KOPT-K1 (cell line): ENCODE data around the gene KCNH3.

ENCODE experiments used
- H3K27ac ChIP-seq: fragments of 200-600 bp; sonication (generic); 2 replicates; pipeline ENCODE4 v1.5.1; 2016; ENCODE audit warnings: antibody characterized with exemption, mild to moderate bottlenecking, low read depth, low read length; ENCODE audit not compliant: poor library complexity, severe bottlenecking
- H3K36me3 ChIP-seq: fragments of 200-600 bp; sonication (generic); 2 replicates; pipeline ENCODE4 v1.5.1; 2017; ENCODE audit warnings: antibody characterized with exemption, mild to moderate bottlenecking, low read length, moderate library complexity; ENCODE audit not compliant: insufficient read depth
- H3K9me3 ChIP-seq: fragments of 200-600 bp; sonication (generic); 2 replicates; pipeline ENCODE4 v1.5.1; 2017; ENCODE audit warnings: antibody characterized with exemption, low read length, mild to moderate bottlenecking; ENCODE audit not compliant: insufficient read depth, poor library complexity, severe bottlenecking

The KCNH3 gene

DNA sequence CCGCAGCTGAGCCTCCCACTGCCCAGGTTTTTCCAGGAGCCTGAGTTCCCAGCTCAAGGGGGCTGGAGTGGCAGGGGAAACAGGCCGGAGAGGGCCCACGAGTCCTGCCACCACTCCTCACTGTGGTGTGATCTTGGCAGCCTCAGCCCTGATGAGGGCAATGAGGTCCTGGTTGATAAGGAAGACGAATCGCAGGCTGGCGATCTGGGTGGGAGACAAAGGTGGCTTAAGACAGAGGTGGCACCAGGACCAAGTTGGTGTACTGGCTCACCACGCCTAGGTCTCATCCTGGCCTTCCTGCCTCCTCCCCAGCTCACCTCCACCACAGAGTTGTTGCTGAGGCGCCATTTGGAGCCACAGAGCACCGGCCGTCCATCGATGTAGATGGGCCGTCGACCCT, 19.7 kb downstream of the KCNH3 start:
- Histone ChIP-seq H3K27ac (no peak overlapping the region), H3K9me3 (no peaks in the 10 kb centered on the region), H3K36me3 (peaks cover 79% of the 10 kb centered on the region)

DNA sequence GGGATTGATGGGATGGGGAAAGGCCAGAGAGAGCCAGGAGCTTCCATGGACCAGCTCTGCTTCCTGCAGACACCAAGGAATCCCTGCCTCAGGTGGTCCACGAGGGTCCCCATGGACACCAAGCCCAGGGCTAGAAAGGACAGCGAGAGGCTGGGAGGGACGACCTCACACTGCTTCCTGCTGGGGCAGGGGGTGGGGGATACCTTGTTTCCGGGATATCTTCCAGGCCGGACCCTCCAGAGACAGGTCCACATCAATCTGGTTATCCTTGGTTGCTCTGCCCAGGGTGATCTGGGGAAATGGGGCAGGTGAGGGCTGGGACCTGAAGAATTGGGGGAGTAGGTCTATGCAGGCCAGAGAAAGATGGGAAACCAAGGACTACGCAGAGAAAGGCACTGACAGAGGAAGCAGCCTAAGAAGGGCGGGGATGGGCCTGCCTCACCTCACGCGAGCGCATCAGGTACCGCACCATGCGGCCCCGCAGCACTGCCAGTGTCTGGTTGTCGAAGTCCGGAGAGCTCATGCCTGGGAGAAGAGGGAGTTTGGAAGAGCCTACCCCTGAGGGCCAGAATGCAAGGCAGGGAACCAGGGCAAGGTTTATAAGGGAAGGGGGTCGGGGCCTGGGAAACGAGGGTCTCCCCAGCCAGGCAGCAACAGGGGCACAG, 20.3 kb downstream of the KCNH3 start:
- Histone ChIP-seq H3K36me3 (peaks cover 85% of the 10 kb centered on the region), H3K9me3 (no peaks in the 10 kb centered on the region), H3K27ac (no peak overlapping the region)

DNA sequence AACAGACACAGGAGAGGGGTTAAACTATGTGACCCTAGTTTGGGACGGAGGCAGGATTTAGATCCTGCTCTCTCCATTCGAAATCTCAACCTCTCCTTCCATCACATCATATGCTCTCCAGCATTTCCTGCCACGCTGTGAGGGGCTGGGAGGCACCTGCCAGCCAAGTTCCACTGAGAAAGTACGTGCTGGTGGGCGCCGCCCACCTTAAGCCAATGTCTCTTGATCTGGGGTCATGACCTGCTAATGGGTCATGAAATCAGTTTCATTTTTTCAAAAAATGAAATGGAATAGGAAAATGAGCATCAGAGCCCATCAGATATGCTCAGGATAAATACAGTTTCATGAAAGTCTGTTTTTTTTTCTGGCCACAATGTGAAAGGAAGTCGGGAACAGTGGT, 21.9 kb downstream of the KCNH3 start:
- H3K36me3 ChIP-seq: peaks cover 100% of the 10 kb centered on the region
- H3K27ac ChIP-seq: no peak overlapping the region
- no peaks in the 10 kb centered on the region for H3K9me3 ChIP-seq

DNA sequence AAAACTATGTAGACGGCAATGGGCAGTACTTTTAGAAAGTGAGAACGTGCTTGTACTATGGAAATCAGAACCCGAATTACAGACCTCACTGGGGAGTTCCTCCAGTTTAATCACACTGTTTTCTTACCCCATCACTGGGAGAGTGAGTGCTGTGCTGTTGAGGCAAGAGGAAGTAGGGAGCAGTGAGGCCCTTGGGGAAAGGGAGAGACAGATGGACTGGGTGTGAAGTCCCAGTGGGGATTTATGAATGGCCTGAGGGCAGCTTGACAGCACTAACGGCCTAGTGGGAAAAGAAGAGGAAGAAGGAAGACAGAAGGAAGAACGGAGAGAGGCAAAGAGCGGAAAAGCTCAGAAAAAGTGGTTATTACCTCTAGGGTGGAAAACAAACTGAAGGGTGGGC, 23.4 kb downstream of the KCNH3 start:
- Histone ChIP-seq H3K36me3 (peaks cover 85% of the 10 kb centered on the region), H3K27ac (no peak overlapping the region), H3K9me3 (no peaks in the 10 kb centered on the region)

DNA sequence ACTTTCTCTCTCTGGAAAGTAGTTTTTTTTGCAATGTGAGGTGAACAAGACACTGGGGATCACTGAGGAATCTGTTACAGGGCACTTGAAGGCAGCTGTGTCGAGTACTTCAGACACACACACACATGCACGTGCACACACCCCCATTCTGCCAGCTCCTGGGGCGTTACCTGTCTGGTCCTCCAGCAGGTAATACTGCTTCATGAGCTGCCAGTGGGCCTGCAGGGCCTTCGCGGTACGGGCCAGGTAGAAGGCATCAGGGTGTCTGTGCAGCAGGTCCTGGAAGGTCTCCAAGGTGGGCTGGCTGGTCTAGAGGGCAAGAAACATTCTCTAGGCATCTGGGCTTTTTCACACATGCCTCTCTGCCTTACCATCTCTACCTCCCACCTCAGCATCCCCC, 24.0 kb downstream of the KCNH3 start:
- H3K36me3 ChIP-seq: peaks cover 79% of the 10 kb centered on the region
- no peak overlapping the region for H3K27ac ChIP-seq
- no peaks in the 10 kb centered on the region for H3K9me3 ChIP-seq

DNA sequence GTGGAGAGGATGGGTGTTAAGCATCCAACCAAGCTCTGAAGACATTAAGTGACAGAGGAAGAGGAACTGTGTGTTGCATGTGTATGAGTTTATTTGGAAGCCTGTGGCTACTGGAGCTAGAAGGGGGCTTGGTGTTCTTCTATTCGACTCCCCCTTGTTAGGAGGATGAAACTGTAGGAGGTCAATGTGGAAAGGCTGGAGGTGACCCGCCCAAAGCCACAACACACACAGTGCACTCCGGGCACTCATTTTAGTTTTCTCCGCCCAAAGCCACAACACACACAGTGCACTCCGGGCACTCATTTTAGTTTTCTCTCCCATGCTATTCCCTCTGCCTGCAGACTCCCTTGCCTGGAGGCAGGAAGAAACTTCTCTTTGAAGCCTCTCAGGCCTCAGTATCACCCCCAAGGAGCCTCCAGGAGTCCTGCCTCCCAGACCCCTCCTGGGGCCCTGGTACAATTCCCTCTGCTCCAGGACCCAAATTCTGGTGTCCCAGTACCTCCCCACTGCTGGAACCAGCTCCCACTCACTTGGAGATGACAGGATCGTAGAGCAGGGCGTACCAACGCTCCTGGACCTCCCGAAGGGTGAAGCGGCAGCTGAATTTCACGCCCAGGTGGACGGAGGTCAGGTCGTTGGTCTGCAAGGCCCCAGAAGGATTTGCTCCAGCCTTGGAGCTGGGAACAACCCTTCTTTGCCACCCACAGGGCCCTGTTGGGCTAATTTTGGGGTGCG, 25.3 kb downstream of the KCNH3 start:
- no peaks in the 10 kb centered on the region for H3K9me3 ChIP-seq
- H3K36me3 ChIP-seq: peaks cover 66% of the 10 kb centered on the region
- H3K27ac ChIP-seq: no peak overlapping the region

DNA sequence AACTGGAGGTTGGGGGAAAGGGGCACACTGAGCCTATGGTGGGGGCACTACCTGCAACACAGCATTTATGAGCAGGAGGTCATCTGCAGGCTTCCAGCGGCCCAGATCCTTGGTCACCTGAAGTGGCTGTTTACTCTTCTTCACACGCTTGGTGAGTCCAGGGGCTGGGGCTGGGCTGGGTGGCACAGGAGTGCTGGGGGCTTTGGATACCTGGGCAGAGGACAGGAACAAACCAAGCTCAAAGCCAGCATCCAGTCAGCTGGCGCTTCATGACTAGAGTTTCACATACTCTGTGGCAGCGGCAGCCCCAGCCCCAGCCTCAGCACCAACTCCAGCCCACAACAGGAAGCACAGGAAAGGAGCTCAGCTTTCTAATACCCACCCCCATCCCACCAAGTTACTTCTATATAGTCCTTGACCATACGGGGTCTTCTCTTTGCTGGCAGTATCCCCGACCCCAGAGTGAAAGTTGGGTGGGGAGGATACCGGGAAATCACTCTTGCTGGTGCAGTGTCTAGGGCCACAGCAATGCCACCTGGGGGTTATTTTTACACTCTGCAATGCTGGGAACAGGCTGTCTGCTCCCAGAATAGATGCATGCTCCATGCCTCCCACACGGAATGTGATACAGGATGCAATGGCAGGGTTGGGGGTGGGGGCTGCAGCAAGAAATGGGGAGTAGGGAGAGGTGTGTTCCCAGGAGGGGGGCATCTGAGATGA, 26.0 kb downstream of the KCNH3 start:
- Histone ChIP-seq H3K9me3 (no peaks in the 10 kb centered on the region), H3K36me3 (peaks cover 59% of the 10 kb centered on the region), H3K27ac (peak overlapping the region; percentile 18)

DNA sequence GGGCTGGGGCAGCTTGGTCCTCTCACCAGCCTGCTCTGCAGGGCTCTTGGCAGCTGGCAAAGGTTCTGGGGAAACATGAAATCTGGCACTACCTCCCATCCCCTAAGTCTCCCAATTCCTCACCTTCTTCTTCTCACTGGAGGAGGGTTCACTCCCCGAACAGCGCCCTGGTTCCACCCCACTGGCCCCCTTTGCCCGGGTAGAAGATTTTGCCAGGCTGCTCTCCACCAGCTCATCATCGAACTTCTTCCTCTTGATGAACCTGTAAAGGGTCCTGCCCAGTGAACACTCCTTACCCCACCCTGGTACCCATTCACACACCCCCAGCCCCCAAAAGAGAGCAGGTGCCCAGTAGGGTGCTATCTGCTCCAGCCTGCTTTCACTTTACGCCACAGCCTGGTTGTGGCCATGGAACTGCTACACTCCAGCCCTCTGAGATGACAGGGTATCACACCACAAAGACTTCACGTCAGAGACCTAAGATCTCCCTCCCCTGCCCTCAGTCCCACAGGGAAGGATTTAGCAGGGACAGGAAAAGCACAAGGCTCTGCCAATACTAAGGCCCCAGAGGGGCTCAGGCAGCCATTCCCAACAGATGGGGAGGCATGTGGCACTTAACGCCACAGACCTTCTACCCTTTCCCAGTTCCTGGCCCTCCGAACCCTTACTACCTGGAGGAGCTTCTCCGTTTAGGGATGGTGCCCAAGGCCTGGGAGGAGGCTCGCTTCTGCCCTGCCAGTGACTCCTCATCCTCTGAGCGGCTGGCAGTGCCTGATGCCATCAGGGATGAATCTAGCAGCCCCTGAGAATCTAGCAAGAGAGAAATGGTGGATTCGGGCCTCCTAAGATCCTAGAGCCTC, 26.8 kb downstream of the KCNH3 start:
- H3K9me3 ChIP-seq: no peaks in the 10 kb centered on the region
- peaks cover 51% of the 10 kb centered on the region for H3K36me3 ChIP-seq
- peak overlapping the region; percentile 18 for H3K27ac ChIP-seq

DNA sequence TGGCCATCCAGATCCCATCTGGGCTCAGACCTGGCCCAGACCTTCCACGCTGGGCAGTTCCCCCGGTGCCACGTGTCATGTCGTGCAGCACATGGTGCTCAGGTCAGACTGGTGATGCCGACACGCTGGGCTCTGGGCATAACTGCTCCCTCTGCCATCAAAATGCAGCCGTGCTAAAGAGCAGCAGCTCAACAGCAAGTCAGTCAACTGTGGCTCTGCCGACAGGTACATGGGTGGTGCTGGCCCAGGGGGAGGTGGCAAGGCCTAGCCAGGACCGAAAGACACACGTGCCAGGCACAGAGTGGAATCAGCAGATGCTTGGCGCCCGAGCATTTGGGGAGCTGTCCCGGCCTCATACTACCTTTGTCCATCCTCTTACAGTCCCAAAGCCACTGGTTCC, 27.5 kb downstream of the KCNH3 start:
- Histone ChIP-seq H3K36me3 (peaks cover 44% of the 10 kb centered on the region), H3K9me3 (no peaks in the 10 kb centered on the region), H3K27ac (no peak overlapping the region)

DNA sequence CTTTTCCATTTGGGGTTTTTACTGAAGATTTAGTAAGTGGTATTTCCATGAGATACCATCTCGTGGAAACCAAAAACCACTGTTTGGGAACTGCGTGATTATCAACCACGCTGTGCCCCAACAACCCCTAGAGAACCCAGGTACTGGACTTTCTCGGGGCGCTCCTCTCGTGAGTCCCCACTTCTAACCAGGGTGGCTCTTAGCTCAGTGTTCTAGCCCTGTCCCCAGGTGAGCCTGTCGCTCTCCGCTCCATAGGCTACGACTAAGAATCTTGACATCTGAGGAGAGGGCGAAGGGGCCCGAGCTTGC, 28.4 kb downstream of the KCNH3 start:
- Histone ChIP-seq H3K27ac (peak overlapping the region; percentile 89), H3K36me3 (peaks cover 35% of the 10 kb centered on the region), H3K9me3 (no peaks in the 10 kb centered on the region)

DNA sequence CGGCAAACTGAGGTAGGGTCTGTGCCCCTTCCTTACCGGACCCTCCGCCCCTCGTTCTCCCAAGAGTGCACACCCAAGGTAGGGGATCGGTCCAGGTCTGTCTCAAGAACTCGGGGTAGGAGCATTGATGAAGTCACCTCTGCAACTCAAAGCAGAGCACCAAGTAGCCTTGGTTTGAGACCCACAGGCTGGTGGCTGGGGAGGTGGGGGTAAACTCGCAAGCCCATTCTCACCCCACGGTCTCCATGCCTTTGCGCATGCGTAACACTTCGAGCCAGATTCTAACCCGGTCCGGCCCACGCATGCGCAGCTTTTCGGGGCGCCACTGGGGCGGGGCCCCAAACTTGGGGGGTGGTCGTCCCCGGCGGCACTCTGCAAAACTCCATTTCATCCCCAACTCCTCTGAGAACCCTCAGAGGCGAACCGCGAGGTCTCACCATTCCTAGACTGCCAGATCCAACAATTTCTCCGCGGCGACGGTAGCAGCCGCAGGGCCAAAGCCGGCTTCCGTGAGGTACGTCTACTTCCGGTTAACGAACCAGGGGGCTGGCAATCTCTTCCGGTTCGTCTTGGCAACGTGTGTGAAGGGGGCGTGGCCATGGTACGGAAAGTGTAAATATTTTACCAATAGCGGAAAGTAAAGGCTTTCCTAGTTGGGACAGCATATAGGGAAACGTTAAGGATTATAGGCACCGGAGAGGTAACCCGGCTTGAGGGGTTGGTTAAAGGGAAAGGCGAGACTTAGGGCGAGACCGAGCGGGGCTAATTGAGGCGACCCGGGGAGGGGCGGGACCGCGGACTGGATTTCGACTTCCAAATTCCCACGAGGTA, 29.0 kb downstream of the KCNH3 start, which contains the start of gene MCRS1:
MCRS1 (minus strand) TSS at position 532 of the 831 bp plus-strand sequence. CDS start 1,411 bp downstream, outside the sequence.
- peaks cover 29% of the 10 kb centered on the region for H3K36me3 ChIP-seq
- peak within 1 kb of the TSS; percentile 89 for H3K27ac ChIP-seq
- H3K9me3 ChIP-seq: no peaks in the 10 kb centered on the region

DNA sequence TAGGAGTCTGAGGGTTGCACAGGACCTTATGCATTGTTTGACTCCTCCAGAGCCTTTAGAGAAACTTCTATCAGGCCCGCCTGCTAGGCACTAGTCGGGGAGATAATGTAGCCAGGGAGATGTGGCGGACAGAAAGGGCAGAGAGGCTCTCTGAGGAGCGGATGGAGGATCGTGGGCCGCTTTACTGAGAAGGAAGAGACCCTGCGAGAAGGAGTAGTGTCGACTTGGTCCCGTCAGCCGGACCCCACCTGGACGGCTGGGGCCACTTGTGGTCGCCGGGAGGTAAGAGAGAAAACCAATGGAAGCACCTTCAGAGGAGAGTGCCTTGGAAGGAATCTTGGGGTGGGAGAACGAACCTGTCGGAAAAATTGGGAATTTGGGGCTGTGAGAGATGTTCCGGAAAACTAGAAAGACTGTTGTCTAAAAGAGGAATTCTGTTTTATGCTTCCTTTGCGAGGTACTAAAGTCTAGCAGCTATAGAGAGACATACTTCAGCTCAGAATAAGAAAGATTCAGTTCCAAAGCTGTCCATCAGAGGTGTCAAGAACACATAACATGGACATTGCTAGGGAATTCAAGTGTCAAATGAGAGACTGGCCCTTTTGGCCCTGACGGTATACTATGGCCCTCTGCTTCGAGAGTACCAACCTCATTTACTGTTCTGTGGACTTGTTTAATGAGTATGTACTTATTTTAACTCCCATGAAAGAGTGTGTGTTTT, 29.8 kb downstream of the KCNH3 start:
- Histone ChIP-seq H3K27ac (peak overlapping the region; percentile 89), H3K9me3 (no peaks in the 10 kb centered on the region), H3K36me3 (peaks cover 27% of the 10 kb centered on the region)

DNA sequence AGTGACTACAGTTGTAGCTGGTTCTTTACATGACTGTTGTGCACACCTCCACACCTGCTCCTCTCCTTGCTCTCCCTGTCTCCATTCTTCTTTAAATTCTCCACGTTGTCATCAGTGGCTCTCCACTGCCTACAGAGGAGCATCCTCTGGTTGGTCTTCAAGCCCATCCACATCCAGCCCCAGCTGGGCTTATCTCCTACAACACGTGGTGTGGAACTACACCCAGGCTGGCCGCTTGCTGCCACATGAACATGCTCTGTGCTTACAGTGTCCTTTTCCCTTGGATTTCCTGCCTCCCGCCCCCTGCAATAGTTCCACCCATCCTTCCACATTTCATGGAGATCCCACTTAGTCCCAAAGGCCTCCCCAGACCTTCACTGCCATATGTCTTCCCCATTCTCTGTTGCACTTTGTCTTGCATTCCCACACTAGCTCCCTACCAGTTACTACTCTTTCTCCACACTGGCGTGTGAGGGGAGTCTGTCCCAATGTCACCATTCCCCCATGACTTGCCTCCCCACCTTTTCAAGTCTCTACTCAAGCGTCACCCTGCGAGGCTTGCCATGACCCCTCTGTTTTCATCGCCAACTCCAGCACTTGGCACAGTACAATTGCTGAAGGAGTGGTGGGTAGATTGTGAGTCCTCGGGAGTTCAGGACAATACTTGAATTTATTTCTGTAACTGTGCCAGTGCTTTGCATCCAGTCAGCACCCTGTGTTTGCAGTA, 38.9 kb downstream of the KCNH3 start:
- peaks cover 18% of the 10 kb centered on the region for H3K36me3 ChIP-seq
- H3K9me3 ChIP-seq: no peaks in the 10 kb centered on the region
- no peak overlapping the region for H3K27ac ChIP-seq
